Uterus (tissue), 2 donors: ENCODE results near the gene ZFPM1.

Experiments
- POLR2A ChIP-seq, 2 donors: fragments of 450-650 bp; IDR thresholded peaks; one replicate each; pipeline ENCODE4 v1.6.1; 2016; ENCODE audit warnings: antibody characterized with exemption in 2 of 2, mild to moderate bottlenecking in 1 of 2, moderate library complexity in 1 of 2
- TF ChIP-seq, protein P1 (sequence below), 4 experiments: fragments of 200-600 bp in 2 of 4; fragments of 450-650 bp in 2 of 4; sonication (generic) in 2 of 4; IDR thresholded peaks; one replicate each; pipeline ENCODE4 v1.5.1; 2016 to 2019; ENCODE audit warnings: antibody characterized with exemption in 4 of 4, mild to moderate bottlenecking in 2 of 4, moderate library complexity in 1 of 4

DNA sequence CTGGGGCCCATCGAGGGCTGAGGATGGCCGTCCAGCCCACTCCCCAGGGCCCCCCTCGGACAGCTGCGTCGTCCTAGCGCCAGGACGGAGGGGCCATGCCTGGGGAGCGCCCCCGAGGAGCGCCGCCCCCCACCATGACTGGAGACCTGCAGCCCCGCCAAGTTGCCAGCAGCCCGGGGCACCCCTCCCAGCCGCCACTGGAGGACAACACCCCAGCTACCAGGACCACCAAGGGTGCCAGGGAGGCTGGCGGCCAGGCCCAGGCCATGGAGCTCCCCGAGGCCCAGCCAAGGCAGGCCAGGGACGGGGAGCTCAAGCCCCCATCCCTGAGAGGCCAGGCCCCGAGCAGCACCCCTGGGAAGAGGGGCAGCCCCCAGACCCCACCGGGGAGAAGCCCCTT, 25.7 kb upstream of the ZFPM1 start:
- TF ChIP-seq, protein P1, sequence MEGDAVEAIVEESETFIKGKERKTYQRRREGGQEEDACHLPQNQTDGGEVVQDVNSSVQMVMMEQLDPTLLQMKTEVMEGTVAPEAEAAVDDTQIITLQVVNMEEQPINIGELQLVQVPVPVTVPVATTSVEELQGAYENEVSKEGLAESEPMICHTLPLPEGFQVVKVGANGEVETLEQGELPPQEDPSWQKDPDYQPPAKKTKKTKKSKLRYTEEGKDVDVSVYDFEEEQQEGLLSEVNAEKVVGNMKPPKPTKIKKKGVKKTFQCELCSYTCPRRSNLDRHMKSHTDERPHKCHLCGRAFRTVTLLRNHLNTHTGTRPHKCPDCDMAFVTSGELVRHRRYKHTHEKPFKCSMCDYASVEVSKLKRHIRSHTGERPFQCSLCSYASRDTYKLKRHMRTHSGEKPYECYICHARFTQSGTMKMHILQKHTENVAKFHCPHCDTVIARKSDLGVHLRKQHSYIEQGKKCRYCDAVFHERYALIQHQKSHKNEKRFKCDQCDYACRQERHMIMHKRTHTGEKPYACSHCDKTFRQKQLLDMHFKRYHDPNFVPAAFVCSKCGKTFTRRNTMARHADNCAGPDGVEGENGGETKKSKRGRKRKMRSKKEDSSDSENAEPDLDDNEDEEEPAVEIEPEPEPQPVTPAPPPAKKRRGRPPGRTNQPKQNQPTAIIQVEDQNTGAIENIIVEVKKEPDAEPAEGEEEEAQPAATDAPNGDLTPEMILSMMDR (IDR thresholded peaks at IDR 0.05): no peak
- no peak for TF ChIP-seq POLR2A (IDR thresholded peaks at IDR 0.05)
